RWPE1 (cell line): ENCODE results near the gene HBP1.

Experiments
- CTCF ChIA-PET: fragments of 350-600 bp; sonication (Branson Sonifier 250); formaldehyde crosslinking; extraction: SDS; loops from one replicate; lab custom pipeline; 2021; lab: Yijun Ruan, JAX
- POLR2A ChIA-PET: fragments of 400-600 bp; formaldehyde crosslinking; extraction: SDS; loops from one replicate; lab custom pipeline; 2020; ENCODE audit warnings: antibody characterized with exemption; ENCODE audit not compliant: low non-redundant PET; lab: Yijun Ruan, JAX
- DNase-seq: peaks from one replicate; pipeline ENCODE4 v3.0.0; 2012; ENCODE audit warnings: low spot score
- H3K27ac ChIP-seq: fragments of 450-650 bp; 2 replicates; pipeline ENCODE4 v1.5.1; 2017
- TF ChIP-seq, protein P1 (sequence below): fragments of 450-650 bp; conservative IDR thresholded peaks from 2 replicates; pipeline ENCODE4 v1.5.1; 2017; ENCODE audit warnings: low read depth, mild to moderate bottlenecking

HBP1 gene

DNA sequence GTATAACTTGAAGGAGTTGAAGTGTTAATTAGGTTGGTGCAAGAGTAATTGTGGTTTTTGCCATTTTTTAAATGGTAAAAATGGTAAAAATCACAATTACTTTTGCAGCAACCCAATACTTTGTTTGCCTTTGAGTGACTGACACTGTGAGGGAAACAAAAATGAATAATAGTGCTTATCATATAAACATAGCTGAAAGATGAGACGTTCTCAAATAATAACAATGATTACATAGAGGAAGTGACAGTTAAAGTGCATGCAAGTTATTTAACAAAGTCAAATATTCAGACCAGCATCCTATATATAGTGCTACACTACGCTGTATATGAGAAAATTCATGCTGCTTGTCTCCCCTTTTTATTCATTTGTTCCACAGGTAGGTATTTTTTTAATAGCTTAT lies 4.7 kb upstream of the HBP1 start:
- no peak for DNase-seq
- TF ChIP-seq, protein P1, sequence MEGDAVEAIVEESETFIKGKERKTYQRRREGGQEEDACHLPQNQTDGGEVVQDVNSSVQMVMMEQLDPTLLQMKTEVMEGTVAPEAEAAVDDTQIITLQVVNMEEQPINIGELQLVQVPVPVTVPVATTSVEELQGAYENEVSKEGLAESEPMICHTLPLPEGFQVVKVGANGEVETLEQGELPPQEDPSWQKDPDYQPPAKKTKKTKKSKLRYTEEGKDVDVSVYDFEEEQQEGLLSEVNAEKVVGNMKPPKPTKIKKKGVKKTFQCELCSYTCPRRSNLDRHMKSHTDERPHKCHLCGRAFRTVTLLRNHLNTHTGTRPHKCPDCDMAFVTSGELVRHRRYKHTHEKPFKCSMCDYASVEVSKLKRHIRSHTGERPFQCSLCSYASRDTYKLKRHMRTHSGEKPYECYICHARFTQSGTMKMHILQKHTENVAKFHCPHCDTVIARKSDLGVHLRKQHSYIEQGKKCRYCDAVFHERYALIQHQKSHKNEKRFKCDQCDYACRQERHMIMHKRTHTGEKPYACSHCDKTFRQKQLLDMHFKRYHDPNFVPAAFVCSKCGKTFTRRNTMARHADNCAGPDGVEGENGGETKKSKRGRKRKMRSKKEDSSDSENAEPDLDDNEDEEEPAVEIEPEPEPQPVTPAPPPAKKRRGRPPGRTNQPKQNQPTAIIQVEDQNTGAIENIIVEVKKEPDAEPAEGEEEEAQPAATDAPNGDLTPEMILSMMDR, result no peak
- POLR2A ChIA-PET, result no interaction called here
- H3K27ac ChIP-seq, result no peak overlapping the region
- CTCF ChIA-PET, result interaction anchor here (0.6 kb wide), 1 partner anchor 35 kb away, joined by 3 read pairs; no protein-coding TSS in a partner anchor

DNA sequence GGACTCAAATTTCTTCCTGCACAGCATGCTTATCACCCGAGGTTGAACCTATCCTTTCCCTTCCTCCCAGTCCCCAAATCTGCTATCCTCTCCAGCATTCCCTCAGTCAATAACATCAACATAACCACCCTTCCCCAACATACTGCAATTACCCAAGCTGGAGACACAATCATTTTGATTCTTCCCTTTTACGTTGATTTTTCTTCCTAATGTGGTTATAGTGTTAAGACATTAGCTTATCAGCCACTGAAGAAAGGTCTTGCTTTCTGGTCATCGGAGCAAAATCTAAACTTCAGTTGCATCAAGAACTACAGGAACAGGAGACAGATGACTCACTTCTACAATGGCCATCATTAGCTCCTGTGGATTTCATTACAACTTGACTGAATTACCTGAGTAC lies 3.5 kb upstream of the HBP1 start:
- H3K27ac ChIP-seq, result no peak overlapping the region
- ChIA-PET CTCF (no interaction called here), POLR2A (no interaction called here)
- TF ChIP-seq, protein P1, result no peak
- no peak for DNase-seq

DNA sequence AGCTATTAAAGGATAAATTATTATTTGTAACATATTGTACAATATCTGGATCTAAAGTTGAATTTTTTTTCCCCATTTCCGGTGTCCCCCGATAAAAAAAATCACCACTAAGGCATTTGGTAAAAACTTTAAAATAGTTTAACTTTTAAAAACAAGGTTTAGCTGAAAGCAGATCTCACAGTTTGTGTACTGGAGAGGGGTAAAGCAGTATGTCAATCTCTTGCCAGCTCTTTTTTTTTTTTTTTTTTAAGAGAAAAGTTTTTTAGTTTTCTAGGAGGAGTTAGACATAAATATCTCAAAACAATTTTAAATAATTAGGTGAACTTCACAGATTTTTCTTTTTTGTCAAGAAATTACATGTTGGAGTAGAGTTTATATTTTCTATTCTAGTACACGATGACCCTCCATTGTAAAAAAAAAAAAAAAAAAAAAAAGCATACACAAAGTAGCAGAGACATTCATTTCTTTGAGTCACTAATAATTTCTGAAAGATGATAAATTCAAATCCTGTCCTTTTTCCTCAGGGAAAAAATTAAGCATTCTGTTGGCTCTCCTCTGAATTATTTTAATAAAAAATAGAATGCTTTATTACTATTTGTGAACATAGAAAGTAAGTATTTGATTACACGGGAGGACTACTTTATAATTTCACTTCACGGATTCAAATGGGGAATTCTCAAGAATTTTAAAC lies 1.9 kb upstream of the HBP1 start:
- ChIA-PET POLR2A (no interaction called here), CTCF (interaction anchor here (0.5 to 0.6 kb wide), 3 partner anchors 10 to 950 kb away, joined by 3 read pairs; no protein-coding TSS in a partner anchor)
- H3K27ac ChIP-seq, result no peak overlapping the region
- TF ChIP-seq, protein P1, result no peak
- no peak for DNase-seq

DNA sequence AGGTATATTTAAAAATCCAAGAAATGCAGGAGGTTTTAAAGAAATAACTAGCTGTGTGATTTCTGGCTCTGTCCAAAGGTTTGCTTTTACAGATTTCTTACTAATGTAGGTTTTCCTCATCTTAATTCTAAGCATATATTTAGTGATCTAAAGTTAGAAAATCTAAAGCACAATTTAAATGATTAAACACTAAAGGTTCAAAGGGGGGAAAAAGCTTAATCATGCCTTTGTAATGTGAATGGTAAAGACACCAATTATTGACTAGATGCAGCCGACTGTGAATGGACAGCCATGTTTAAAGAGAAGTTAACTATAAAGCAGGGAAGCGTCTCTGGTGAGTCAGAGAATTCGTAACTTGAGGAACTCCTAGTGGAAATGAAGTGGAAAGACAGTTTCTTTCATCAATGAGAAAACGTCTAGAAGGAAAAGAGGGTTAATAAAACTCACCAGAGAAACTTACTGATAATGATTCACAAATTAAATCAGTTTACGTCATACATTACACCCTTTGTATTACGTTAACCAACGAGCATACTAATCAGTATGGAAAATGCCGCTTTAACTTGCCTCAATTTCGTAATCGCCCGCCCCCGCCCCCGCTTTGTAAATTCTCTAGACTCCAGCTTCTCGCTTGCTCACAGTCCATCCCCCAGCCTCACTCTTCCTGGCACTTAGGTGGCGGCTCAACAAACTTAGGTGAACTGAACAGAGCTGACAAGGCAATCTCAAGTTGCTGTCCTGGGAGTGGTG lies 1.1 kb upstream of the HBP1 start:
- H3K27ac ChIP-seq, result peak overlapping the region; percentile 99
- peak; percentile 70 for DNase-seq
- TF ChIP-seq, protein P1, result peak; percentile 56
- CTCF ChIA-PET, result interaction anchor here (0.5 to 0.7 kb wide), 8 partner anchors 9 to 805 kb away, joined by 3 to 5 read pairs (median 3); no protein-coding TSS in a partner anchor
- POLR2A ChIA-PET, result no interaction called here

DNA sequence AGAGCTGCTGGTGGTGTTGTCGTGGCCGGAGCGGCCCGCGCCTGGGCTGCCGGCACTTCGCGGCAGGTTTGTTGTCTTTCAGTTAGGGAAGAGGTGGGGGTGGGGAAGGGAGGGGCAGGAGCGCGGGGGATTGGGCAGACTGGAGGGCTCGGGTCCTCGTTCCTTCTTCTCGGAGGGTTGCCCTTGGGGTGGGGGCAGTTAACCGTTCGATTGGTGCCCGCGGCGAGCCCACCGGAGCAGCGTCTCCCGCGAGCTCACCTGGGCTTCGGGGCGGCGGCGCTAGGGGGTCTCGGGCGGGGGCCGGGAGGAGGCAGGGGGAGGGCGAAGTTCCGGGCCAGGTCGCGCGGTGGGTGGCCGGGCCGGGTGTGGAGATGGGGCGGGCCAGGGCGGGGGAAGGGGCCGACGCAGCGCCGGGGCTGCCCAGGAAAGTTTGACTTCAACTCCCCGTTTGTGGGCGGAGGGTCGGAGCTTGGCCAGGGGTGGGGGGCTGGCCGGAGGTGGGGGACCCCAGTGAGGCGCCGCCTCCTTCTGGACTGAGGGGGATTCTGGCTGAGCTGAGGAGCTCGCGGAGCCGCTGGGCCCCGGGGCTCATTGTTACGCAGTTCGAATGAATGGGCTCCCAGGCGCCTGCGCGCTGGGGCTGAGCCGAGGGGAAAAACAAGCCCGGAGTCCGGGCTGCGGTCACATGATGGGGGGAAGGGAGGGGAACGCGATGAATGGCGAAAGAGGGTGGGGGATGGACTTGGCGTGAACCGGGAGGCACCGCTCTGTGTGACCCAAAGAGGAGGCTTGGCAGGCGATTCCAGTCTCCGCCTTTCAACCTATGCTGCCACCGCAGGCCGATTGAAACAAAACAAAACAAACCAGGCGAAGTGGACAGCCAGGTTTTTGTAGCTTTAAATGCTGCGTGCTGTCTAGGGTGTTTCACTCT lies 582 bp downstream of the HBP1 start:
- ChIA-PET POLR2A (no interaction called here), CTCF (interaction anchor here (0.5 to 0.8 kb wide), 5 partner anchors 79 to 990 kb away, joined by 3 to 4 read pairs (median 3); no protein-coding TSS in a partner anchor)
- TF ChIP-seq, protein P1, result no peak; the same call in 1 of the 2 replicates
- peak overlapping the region; percentile 99 for H3K27ac ChIP-seq
- peak; percentile 94 for DNase-seq
